ENCODE data around the gene RHEBL1. TPM values are rescaled to one million over a fixed set of nuclear protein-coding genes. Genes with fewer than 3 reads are reported as not detected.

Gene RHEBL1
- total RNA-seq, 6 donors from 2014 or later: 0.97 to 1.4 (median 1.2) TPM; not detected in 2

GRCh38 chr12:49043856-49044258 lies 25.9 kb downstream of the RHEBL1 start:
- DNase-seq (peak in 1 of 2 donors; percentile 56), ATAC-seq (ENCODE audit: low FRiP score in 2 of 2) (peak; percentile 44 to 59)
- no peak overlapping the region for H3K4me3 ChIP-seq
- 58 to 64% methylated on average over 11 of the region's 11 CpGs for WGBS, 2 donors
- no peak overlapping the region for H3K27ac ChIP-seq
- no peaks in the 10 kb centered on the region for H3K9me3 ChIP-seq
- TF ChIP-seq POLR2A (IDR thresholded peaks at IDR 0.05): no peak
- peak; percentile 48 to 63 (median 56) for TF ChIP-seq CTCF (IDR thresholded peaks at IDR 0.05)
- H3K27me3 ChIP-seq: no peaks in the 10 kb centered on the region
- no peaks in the 10 kb centered on the region for H3K4me1 ChIP-seq
- H3K36me3 ChIP-seq: peaks cover 79 to 100% (median 99%) of the 10 kb centered on the region in 4 donors

- H3K4me1 ChIP-seq: no peaks in the 10 kb centered on the region
- no peaks in the 10 kb centered on the region for H3K27me3 ChIP-seq
- H3K9me3 ChIP-seq: no peaks in the 10 kb centered on the region
- H3K36me3 ChIP-seq: peaks cover 79 to 100% (median 99%) of the 10 kb centered on the region in 4 donors
- ATAC-seq (ENCODE audit: low FRiP score in 2 of 2) (no peak), DNase-seq (no peak)
- no peak overlapping the region for H3K4me3 ChIP-seq
- H3K27ac ChIP-seq: no peak overlapping the region
- TF ChIP-seq EP300 (IDR thresholded peaks at IDR 0.05) (no peak), CTCF (IDR thresholded peaks at IDR 0.05) (no peak)
- 97% methylated on average over 4 of the region's 4 CpGs; no CpG with 5 or more reads in 1 of the 2 donors for WGBS, 2 donors
Measured at GRCh38 chr12:49043241-49043640, 26.5 kb downstream of the RHEBL1 start.

GRCh38 chr12:49041881-49042484 lies 27.8 kb downstream of the RHEBL1 start:
- no peak for ATAC-seq (ENCODE audit: low FRiP score in 2 of 2)
- Histone ChIP-seq H3K27me3 (no peaks in the 10 kb centered on the region), H3K4me1 (no peaks in the 10 kb centered on the region), H3K27ac (no peak overlapping the region), H3K36me3 (peaks cover 86 to 100% (median 100%) of the 10 kb centered on the region in 4 donors), H3K4me3 (no peak overlapping the region), H3K9me3 (no peaks in the 10 kb centered on the region)
- TF ChIP-seq POLR2A (IDR thresholded peaks at IDR 0.05) (no peak), CTCF (IDR thresholded peaks at IDR 0.05) (no peak), POLR2AphosphoS5 (IDR thresholded peaks at IDR 0.05) (no peak), EP300 (IDR thresholded peaks at IDR 0.05) (no peak)
- DNase-seq: no peak
- 92 to 94% methylated on average over 18 of the region's 18 CpGs for WGBS, 2 donors

- ATAC-seq (ENCODE audit: low FRiP score in 2 of 2): no peak
- Histone ChIP-seq H3K27me3 (no peaks in the 10 kb centered on the region), H3K36me3 (peaks cover 82 to 99% (median 98%) of the 10 kb centered on the region in 4 donors), H3K4me3 (no peak overlapping the region), H3K9me3 (no peaks in the 10 kb centered on the region), H3K27ac (no peak overlapping the region), H3K4me1 (no peaks in the 10 kb centered on the region)
- peak in 1 of 2 donors; percentile 74 for DNase-seq
- no peak for TF ChIP-seq POLR2A (IDR thresholded peaks at IDR 0.05)
- no peak for TF ChIP-seq POLR2AphosphoS5 (IDR thresholded peaks at IDR 0.05)
- TF ChIP-seq EP300 (IDR thresholded peaks at IDR 0.05): no peak
- no peak for TF ChIP-seq CTCF (IDR thresholded peaks at IDR 0.05)
- 92 to 96% methylated on average over 13 to 20 of the region's 31 CpGs for WGBS, 2 donors
Measured at GRCh38 chr12:49041036-49041880, 28.5 kb downstream of the RHEBL1 start.

Data from upper lobe of left lung (tissue), 6 donors.